HCT116 (cell line): ENCODE measurements around the gene STK17A. TPM values are rescaled to one million over a fixed set of nuclear protein-coding genes. Genes with fewer than 3 reads are reported as not detected.

Experiments
- ATAC-seq: fragments of 200-7000 bp; cut with Tn5 transposase; 2 replicates; pipeline ENCODE4 v1.9.1; 2020; ENCODE audit warnings: mild to moderate bottlenecking, moderate library complexity
- BruUV-seq: library from RNA; stranded (reverse); fragments of 400-500 nt; replicated peaks from 2 replicates; lab custom pipeline; 2021; lab: Mats Ljungman, UMichigan
- CTCF ChIA-PET: fragments of 300-600 bp; sonication (Branson Sonifier 250); formaldehyde crosslinking; loops from one replicate; lab custom pipeline; 2021; ENCODE audit warnings: antibody characterized with exemption; lab: Charles Lee
- POLR2A ChIA-PET: fragments of 300-600, 350-600 bp; sonication (Branson Sonifier 250); formaldehyde crosslinking; loops from one replicate; lab custom pipeline; 2021; ENCODE audit warnings: antibody characterized with exemption; lab: Charles Lee
- RAD21 ChIA-PET, 2 experiments: fragments of 300-600 bp; sonication (Branson Sonifier 250); formaldehyde crosslinking; loops; one replicate each; lab custom pipeline; 2023; ENCODE audit warnings: low total read pairs in 2 of 2; ENCODE audit not compliant: uncharacterized antibody in 2 of 2, unreplicated experiment in 2 of 2, low non-redundant PET in 1 of 2; lab: Charles Lee
- DNase-seq: peaks from one replicate; pipeline ENCODE4 v3.0.0-alpha.2; 2010; ENCODE audit warnings: low read depth, low spot score
- H2AFZ ChIP-seq: fragments of 200-600 bp; shearing (Covaris generic), sonication (generic); 2 replicates; pipeline ENCODE4 v1.6.1; 2017; ENCODE audit warnings: low read depth, mixed run types, mixed read lengths, antibody characterized with exemption, low read length; ENCODE audit not compliant: poor library complexity, severe bottlenecking
- H3K27ac ChIP-seq: 2 replicates; pipeline ENCODE4 v1.5.1; 2012; ENCODE audit warnings: low read depth, low read length
- H3K27me3 ChIP-seq: fragments of 200-600 bp; sonication (generic); 2 replicates; pipeline ENCODE4 v1.6.1; 2016; ENCODE audit warnings: mixed run types, low read length, mixed read lengths; ENCODE audit not compliant: insufficient read depth
- H3K36me3 ChIP-seq, 2 experiments: fragments of 200-500 bp in 1 of 2; fragments of 200-600 bp in 1 of 2; sonication (Bioruptor generic) in 1 of 2; sonication (generic) in 1 of 2; 2 replicates each; pipeline versions ENCODE4 v1.5.1 to v1.6.1; 2014 to 2016; ENCODE audit warnings: low read length in 2 of 2, inconsistent platforms in 1 of 2, mixed read lengths in 1 of 2, mixed run types in 1 of 2; ENCODE audit not compliant: insufficient read depth in 2 of 2, control insufficient read depth in 1 of 2
- H3K4me1 ChIP-seq, 2 experiments: fragments of 200-600 bp in 1 of 2; sonication (generic) in 1 of 2; 2 replicates each; pipeline versions ENCODE4 v1.5.1 to v1.6.1; 2012 to 2017; ENCODE audit warnings: low read length in 2 of 2, inconsistent platforms in 1 of 2, mild to moderate bottlenecking in 1 of 2, mixed read lengths in 1 of 2, mixed run types in 1 of 2, moderate library complexity in 1 of 2; ENCODE audit not compliant: insufficient read depth in 2 of 2, control insufficient read depth in 1 of 2
- H3K4me2 ChIP-seq: fragments of 200-600 bp; sonication (generic); 2 replicates; pipeline ENCODE4 v1.6.1; 2017; ENCODE audit warnings: mixed run types, low read length, mixed read lengths
- H3K4me3 ChIP-seq, 2 experiments: fragments of 200-600 bp in 1 of 2; sonication (generic) in 1 of 2; replicated peaks in 1 of 2; 2 replicates each; pipeline ENCODE4 v1.5.1; 2011 to 2016; ENCODE audit warnings: low read length in 2 of 2, control low read depth in 1 of 2, low read depth in 1 of 2, mild to moderate bottlenecking in 1 of 2, mixed read lengths in 1 of 2, mixed run types in 1 of 2
- H3K79me2 ChIP-seq: fragments of 200-600 bp; sonication (generic); 2 replicates; pipeline ENCODE4 v1.6.1; 2017; ENCODE audit warnings: mild to moderate bottlenecking, mixed run types, low read length, moderate library complexity, mixed read lengths; ENCODE audit not compliant: insufficient read depth
- H3K9ac ChIP-seq: fragments of 200-600 bp; sonication (generic); 2 replicates; pipeline ENCODE4 v1.6.1; 2016; ENCODE audit warnings: low read length, mixed read lengths
- H3K9me2 ChIP-seq: fragments of 200-600 bp; sonication (generic), shearing (Covaris generic); 2 replicates; pipeline ENCODE4 v1.6.1; 2017; ENCODE audit warnings: mixed run types, mild to moderate bottlenecking, moderate library complexity; ENCODE audit not compliant: insufficient read depth
- H3K9me3 ChIP-seq, 2 experiments: fragments of 200-500 bp in 1 of 2; fragments of 200-600 bp in 1 of 2; sonication (Bioruptor generic) in 1 of 2; sonication (generic) in 1 of 2; 2 replicates each; pipeline ENCODE4 v1.6.1; 2014 to 2017; ENCODE audit warnings: low read length in 2 of 2, mixed read lengths in 2 of 2, inconsistent platforms in 1 of 2, low read depth in 1 of 2, mild to moderate bottlenecking in 1 of 2, mixed run types in 1 of 2, moderate library complexity in 1 of 2; ENCODE audit not compliant: control insufficient read depth in 1 of 2, insufficient read depth in 1 of 2
- H4K20me1 ChIP-seq: fragments of 200-600 bp; sonication (generic), shearing (Covaris generic); 2 replicates; pipeline ENCODE4 v1.6.1; 2017; ENCODE audit warnings: mixed run types, mild to moderate bottlenecking, moderate library complexity; ENCODE audit not compliant: insufficient read depth
- CTCF ChIP-seq, 3 experiments: fragments of 200-600 bp in 1 of 3; sonication (generic) in 1 of 3; IDR thresholded peaks in 2 of 3; conservative IDR thresholded peaks in 1 of 3; 2 replicates each; pipeline ENCODE4 v1.5.1; 2012 to 2017; ENCODE audit warnings: low read depth in 2 of 3, low read length in 2 of 3, antibody characterized with exemption in 1 of 3, borderline replicate concordance in 1 of 3, control low read depth in 1 of 3, mild to moderate bottlenecking in 1 of 3, mixed read lengths in 1 of 3, mixed run types in 1 of 3, moderate library complexity in 1 of 3; ENCODE audit not compliant: insufficient read depth in 1 of 3
- EZH2phosphoT487 ChIP-seq: fragments of 200-600 bp; IDR thresholded peaks from 2 replicates; pipeline ENCODE4 v1.6.1; 2018; ENCODE audit warnings: antibody characterized with exemption, borderline replicate concordance
- FOSL1 ChIP-seq: IDR thresholded peaks from 2 replicates; pipeline ENCODE4 v1.6.1; 2012; ENCODE audit warnings: low read depth
- POLR2A ChIP-seq: IDR thresholded peaks from 2 replicates; pipeline ENCODE4 v1.7.0; 2011; ENCODE audit warnings: borderline replicate concordance; ENCODE audit not compliant: insufficient read depth, insufficient read length; ENCODE audit errors: extremely low read depth
- POLR2AphosphoS5 ChIP-seq: IDR thresholded peaks from 2 replicates; pipeline ENCODE4 v1.6.1; 2011; ENCODE audit warnings: mild to moderate bottlenecking, low read depth, low read length, moderate library complexity
- SRF ChIP-seq: IDR thresholded peaks from 2 replicates; pipeline ENCODE4 v1.6.1; 2012; ENCODE audit warnings: low read depth
- TCF7L2 ChIP-seq: IDR thresholded peaks from 2 replicates; pipeline ENCODE4 v1.7.0; 2011; ENCODE audit warnings: borderline replicate concordance, inconsistent platforms; ENCODE audit not compliant: insufficient read depth, insufficient read length; ENCODE audit errors: extremely low read depth
- ZFX ChIP-seq: fragments of 450-650 bp; IDR thresholded peaks from 2 replicates; pipeline ENCODE4 v1.6.1; 2017
- intact Hi-C: fragments of 100-400 bp; cut with micrococcal nuclease; formaldehyde crosslinking; loops from 2 replicates; pipeline ENCODE4 v1.10.0; 2022
- total RNA-seq: library from RNA; stranded (reverse); gene quantifications from one replicate; pipeline ENCODE4 v1.2.1, GENCODE V29; 2021; ENCODE audit not compliant: unreplicated experiment

The STK17A gene
- total RNA-seq, 1 experiment from 2014 or later, result 14.8 TPM

- no peaks in the 10 kb centered on the region for H3K36me3 ChIP-seq
- DNase-seq (no peak), ATAC-seq (no peak)
- CTCF ChIA-PET, result no interaction called here
- RAD21 ChIA-PET, result interaction anchor here in 1 of 2 experiments (0.6 kb wide), 1 partner anchor 412 kb away, joined by 3 read pairs; no protein-coding TSS in a partner anchor
- H3K9me2 ChIP-seq, result no peaks in the 10 kb centered on the region
- no peaks in the 10 kb centered on the region for H3K27me3 ChIP-seq
- H2AFZ ChIP-seq, result no peak overlapping the region
- H3K27ac ChIP-seq, result no peak overlapping the region
- BruUV-seq, result no TSS peak
- peaks cover 100% of the 10 kb centered on the region for H3K79me2 ChIP-seq
- TF ChIP-seq POLR2A (no peak), POLR2AphosphoS5 (no peak), EZH2phosphoT487 (no peak), ZFX (no peak), FOSL1 (no peak), SRF (no peak), TCF7L2 (no peak), CTCF (IDR thresholded peaks at IDR 0.05 in 2 of 3, conservative IDR thresholded peaks at IDR 0.05 in 1 of 3; ENCODE audit: borderline replicate concordance in 1 of 3, insufficient read depth in 1 of 3, low read depth in 2 of 3, low read length in 2 of 3) (no peak)
- H3K4me1 ChIP-seq, result peaks cover 3 to 32% of the 10 kb centered on the region in 2 experiments; a peak in 2 of 4 replicates
- no peak overlapping the region for H3K4me3 ChIP-seq
- peaks cover 0 to 4% of the 10 kb centered on the region in 2 experiments; a peak in 1 of 4 replicates for H3K9me3 ChIP-seq
- no peak overlapping the region for H3K4me2 ChIP-seq
- POLR2A ChIA-PET, result no interaction called here
- intact Hi-C loops, result no loop called here
- peaks cover 12% of the 10 kb centered on the region; the same call in 1 of the 2 replicates for H4K20me1 ChIP-seq
- no peak overlapping the region for H3K9ac ChIP-seq
These were observed 86.6 kb downstream of the STK17A start for GRCh38 chr7:43669286-43670081.
